Measurements from ENCODE around the gene EIF4E1B.

Gene EIF4E1B

DNA sequence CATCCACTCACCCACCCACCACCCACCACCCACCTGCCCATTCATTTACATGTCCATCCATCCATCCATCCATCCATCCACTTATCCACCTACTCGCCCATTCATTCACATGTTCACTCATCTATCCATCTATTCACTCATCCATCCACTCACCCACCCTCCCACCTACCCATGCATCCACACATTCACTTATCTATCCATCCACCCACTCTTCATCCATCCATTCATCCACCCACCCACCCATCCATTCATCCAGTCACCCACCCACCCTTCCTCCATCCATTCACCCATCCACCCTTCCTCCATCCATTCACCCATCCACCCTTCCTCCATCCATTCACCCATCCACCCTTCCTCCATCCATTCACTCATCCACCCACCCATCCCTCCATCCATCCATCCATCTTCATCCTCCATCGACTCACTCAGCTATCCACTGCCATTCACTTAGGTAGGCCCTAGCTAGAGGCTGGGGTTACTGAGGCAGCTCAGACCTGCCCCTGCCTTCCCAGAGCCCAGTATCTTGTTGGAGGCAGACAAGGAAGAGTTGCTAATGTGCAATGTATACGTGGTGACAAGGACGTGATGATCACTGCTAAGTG lies 29.5 kb downstream of the EIF4E1B start:
- TF ChIP-seq, protein P1, sequence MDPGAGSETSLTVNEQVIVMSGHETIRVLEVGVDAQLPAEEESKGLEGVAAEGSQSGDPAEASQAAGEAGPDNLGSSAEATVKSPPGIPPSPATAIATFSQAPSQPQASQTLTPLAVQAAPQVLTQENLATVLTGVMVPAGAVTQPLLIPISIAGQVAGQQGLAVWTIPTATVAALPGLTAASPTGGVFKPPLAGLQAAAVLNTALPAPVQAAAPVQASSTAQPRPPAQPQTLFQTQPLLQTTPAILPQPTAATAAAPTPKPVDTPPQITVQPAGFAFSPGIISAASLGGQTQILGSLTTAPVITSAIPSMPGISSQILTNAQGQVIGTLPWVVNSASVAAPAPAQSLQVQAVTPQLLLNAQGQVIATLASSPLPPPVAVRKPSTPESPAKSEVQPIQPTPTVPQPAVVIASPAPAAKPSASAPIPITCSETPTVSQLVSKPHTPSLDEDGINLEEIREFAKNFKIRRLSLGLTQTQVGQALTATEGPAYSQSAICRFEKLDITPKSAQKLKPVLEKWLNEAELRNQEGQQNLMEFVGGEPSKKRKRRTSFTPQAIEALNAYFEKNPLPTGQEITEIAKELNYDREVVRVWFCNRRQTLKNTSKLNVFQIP (CRISPR knock-in tag; IDR thresholded peaks at IDR 0.05; ENCODE audit: borderline replicate concordance, low read depth): no peak
- no peak for TF ChIP-seq PPARA (CRISPR knock-in tag; IDR thresholded peaks at IDR 0.05; ENCODE audit: borderline replicate concordance)
- TF ChIP-seq SNAI2 (CRISPR knock-in tag; IDR thresholded peaks at IDR 0.05): no peak
- no peak for TF ChIP-seq ZFP3 (CRISPR knock-in tag; IDR thresholded peaks at IDR 0.05)
- TF ChIP-seq ZNF8 (CRISPR knock-in tag; IDR thresholded peaks at IDR 0.05): no peak
- TF ChIP-seq TOX (CRISPR knock-in tag; IDR thresholded peaks at IDR 0.05; ENCODE audit: borderline replicate concordance): no peak
- no peak for TF ChIP-seq CSDC2 (CRISPR knock-in tag; IDR thresholded peaks at IDR 0.05)
- no peak for TF ChIP-seq ZNF565 (CRISPR knock-in tag; conservative IDR thresholded peaks at IDR 0.05; ENCODE audit: low read depth)
- no peak for TF ChIP-seq ARNTL (CRISPR knock-in tag; IDR thresholded peaks at IDR 0.05; ENCODE audit: borderline replicate concordance, low read depth)
- TF ChIP-seq ISL1 (CRISPR knock-in tag; IDR thresholded peaks at IDR 0.05): no peak
- TF ChIP-seq ZFP30 (CRISPR knock-in tag; IDR thresholded peaks at IDR 0.05): no peak
- TF ChIP-seq OSR1 (CRISPR knock-in tag; IDR thresholded peaks at IDR 0.05): no peak
- no peak for ATAC-seq

DNA sequence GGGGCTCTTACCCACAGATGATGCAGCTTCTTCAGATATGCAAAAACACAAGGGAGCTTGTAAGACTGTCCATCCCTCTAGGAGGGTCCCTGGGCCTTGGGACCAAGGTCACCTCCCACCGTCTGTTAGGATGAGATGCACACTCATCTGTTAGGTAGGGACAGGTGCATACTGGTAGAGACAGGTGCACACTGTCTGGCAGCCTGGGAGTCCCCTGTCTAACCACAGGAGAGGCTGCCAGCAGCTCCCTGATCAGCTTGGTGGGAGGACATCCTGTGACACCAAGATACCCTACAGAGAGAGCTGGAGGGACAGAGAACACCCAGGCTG lies 30.0 kb downstream of the EIF4E1B start:
- TF ChIP-seq RARB (CRISPR knock-in tag; IDR thresholded peaks at IDR 0.05): no peak
- TF ChIP-seq, protein P2, sequence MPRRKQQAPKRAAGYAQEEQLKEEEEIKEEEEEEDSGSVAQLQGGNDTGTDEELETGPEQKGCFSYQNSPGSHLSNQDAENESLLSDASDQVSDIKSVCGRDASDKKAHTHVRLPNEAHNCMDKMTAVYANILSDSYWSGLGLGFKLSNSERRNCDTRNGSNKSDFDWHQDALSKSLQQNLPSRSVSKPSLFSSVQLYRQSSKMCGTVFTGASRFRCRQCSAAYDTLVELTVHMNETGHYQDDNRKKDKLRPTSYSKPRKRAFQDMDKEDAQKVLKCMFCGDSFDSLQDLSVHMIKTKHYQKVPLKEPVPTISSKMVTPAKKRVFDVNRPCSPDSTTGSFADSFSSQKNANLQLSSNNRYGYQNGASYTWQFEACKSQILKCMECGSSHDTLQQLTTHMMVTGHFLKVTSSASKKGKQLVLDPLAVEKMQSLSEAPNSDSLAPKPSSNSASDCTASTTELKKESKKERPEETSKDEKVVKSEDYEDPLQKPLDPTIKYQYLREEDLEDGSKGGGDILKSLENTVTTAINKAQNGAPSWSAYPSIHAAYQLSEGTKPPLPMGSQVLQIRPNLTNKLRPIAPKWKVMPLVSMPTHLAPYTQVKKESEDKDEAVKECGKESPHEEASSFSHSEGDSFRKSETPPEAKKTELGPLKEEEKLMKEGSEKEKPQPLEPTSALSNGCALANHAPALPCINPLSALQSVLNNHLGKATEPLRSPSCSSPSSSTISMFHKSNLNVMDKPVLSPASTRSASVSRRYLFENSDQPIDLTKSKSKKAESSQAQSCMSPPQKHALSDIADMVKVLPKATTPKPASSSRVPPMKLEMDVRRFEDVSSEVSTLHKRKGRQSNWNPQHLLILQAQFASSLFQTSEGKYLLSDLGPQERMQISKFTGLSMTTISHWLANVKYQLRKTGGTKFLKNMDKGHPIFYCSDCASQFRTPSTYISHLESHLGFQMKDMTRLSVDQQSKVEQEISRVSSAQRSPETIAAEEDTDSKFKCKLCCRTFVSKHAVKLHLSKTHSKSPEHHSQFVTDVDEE (CRISPR knock-in tag; IDR thresholded peaks at IDR 0.05): no peak
- TF ChIP-seq BACH2 (CRISPR knock-in tag; IDR thresholded peaks at IDR 0.05; ENCODE audit: borderline replicate concordance): no peak
- no peak for TF ChIP-seq ESRRG (CRISPR knock-in tag; IDR thresholded peaks at IDR 0.05)
- TF ChIP-seq ZC3H10 (CRISPR knock-in tag; IDR thresholded peaks at IDR 0.05): no peak
- TF ChIP-seq GLIS3 (CRISPR knock-in tag; IDR thresholded peaks at IDR 0.05): no peak
- TF ChIP-seq CSDC2 (CRISPR knock-in tag; IDR thresholded peaks at IDR 0.05): no peak
- no peak for TF ChIP-seq SNAI2 (CRISPR knock-in tag; IDR thresholded peaks at IDR 0.05)
- TF ChIP-seq, protein P1 (CRISPR knock-in tag; IDR thresholded peaks at IDR 0.05; ENCODE audit: borderline replicate concordance, low read depth): no peak
- TF ChIP-seq ZNF8 (CRISPR knock-in tag; IDR thresholded peaks at IDR 0.05): no peak
- TF ChIP-seq, protein P3, sequence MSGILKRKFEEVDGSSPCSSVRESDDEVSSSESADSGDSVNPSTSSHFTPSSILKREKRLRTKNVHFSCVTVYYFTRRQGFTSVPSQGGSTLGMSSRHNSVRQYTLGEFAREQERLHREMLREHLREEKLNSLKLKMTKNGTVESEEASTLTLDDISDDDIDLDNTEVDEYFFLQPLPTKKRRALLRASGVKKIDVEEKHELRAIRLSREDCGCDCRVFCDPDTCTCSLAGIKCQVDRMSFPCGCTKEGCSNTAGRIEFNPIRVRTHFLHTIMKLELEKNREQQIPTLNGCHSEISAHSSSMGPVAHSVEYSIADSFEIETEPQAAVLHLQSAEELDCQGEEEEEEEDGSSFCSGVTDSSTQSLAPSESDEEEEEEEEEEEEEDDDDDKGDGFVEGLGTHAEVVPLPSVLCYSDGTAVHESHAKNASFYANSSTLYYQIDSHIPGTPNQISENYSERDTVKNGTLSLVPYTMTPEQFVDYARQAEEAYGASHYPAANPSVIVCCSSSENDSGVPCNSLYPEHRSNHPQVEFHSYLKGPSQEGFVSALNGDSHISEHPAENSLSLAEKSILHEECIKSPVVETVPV (CRISPR knock-in tag; IDR thresholded peaks at IDR 0.05): no peak
- no peak for TF ChIP-seq ZFP30 (CRISPR knock-in tag; IDR thresholded peaks at IDR 0.05)
- no peak for TF ChIP-seq PPARA (CRISPR knock-in tag; IDR thresholded peaks at IDR 0.05; ENCODE audit: borderline replicate concordance)
- peak; percentile 18 for ATAC-seq

DNA sequence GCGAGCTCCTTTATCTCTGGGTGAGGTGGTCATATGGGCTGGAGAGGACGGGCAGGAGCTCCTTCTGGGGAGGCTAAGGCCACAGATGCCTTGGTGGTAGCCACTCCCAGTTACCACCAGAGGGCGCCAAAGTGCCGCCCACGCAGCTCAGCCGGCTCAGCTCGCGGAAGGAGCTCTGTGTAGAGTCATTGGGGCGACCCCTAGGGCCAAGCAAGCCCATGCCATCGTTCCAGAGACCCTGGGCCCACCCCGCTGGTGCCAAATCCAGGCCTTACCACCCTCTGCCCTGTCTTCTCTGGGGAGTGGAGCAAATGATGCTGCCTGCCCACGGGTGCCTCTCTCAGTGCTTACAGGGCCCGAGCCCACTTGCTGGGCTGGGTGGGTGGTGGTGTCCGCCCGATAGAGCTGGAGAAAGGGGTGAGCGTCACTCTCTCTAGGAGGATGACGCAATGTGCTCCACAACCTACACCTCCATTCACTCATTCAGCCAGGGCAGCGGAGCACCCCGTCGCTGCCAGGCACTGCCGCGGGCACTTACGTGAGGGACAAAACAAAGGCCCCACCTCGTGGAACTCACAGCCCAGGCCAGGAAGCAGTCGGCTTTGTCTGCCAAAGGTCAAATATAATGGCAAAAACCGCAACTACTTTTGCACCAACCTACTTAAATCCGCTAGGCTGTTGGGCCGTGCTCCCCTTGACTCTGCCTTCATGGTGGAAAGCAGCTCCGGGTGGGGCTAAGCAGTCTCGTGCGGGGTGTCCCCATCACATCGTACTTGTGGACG lies 30.6 kb downstream of the EIF4E1B start:
- ATAC-seq: peak; percentile 93
- TF ChIP-seq RARB (CRISPR knock-in tag; IDR thresholded peaks at IDR 0.05) (no peak), BACH2 (CRISPR knock-in tag; IDR thresholded peaks at IDR 0.05; ENCODE audit: borderline replicate concordance) (no peak), ZNF8 (CRISPR knock-in tag; IDR thresholded peaks at IDR 0.05) (no peak), ZFP3 (CRISPR knock-in tag; IDR thresholded peaks at IDR 0.05) (0 out of 2 replicates have a peak, but pooled peaks have one; percentile 35), ISL1 (CRISPR knock-in tag; IDR thresholded peaks at IDR 0.05) (no peak), GLIS3 (CRISPR knock-in tag; IDR thresholded peaks at IDR 0.05) (no peak), ARNTL (CRISPR knock-in tag; IDR thresholded peaks at IDR 0.05; ENCODE audit: borderline replicate concordance, low read depth) (no peak)
- TF ChIP-seq, protein P3 (CRISPR knock-in tag; IDR thresholded peaks at IDR 0.05): no peak
